Ovary (tissue), 10 donors: ENCODE results near the gene TCEAL5. TPM values are rescaled to one million over a fixed set of nuclear protein-coding genes. Genes with fewer than 3 reads are reported as not detected.
"Not testable (repeated sequence)": the region's sequence is repeated elsewhere in the genome, so short reads cannot be mapped to it uniquely, and the experiment has no call there.

Experiments
- DNase-seq, 5 donors: peaks; one replicate each; pipeline ENCODE4 v3.0.0-alpha.2; 2019 to 2020
- H3K27ac ChIP-seq, 2 donors: fragments of 200-600 bp; one replicate each; pipeline versions ENCODE4 v1.5.1 to v1.8.0; 2019 to 2022
- H3K27me3 ChIP-seq: fragments of 200-600 bp; one replicate; pipeline ENCODE4 v1.8.0; 2022
- H3K36me3 ChIP-seq: fragments of 200-600 bp; sonication (generic); one replicate; pipeline ENCODE4 v1.5.1; 2019
- H3K4me1 ChIP-seq: one replicate; pipeline ENCODE4 v1.8.1; 2013; ENCODE audit warnings: mild to moderate bottlenecking, moderate library complexity; ENCODE audit not compliant: insufficient read depth
- H3K4me3 ChIP-seq: fragments of 200-600 bp; sonication (generic); one replicate; pipeline ENCODE4 v1.5.1; 2017
- H3K9me3 ChIP-seq, 2 donors: fragments of 200-600 bp in 1 of 2; sonication (generic) in 1 of 2; one replicate each; pipeline versions ENCODE4 v1.5.1 to v1.8.1; 2013 to 2019; ENCODE audit warnings: mild to moderate bottlenecking in 1 of 2, moderate library complexity in 1 of 2
- EP300 ChIP-seq: sonication (generic); formaldehyde crosslinking; IDR thresholded peaks from one replicate; pipeline ENCODE4 v1.6.1; 2017; ENCODE audit warnings: antibody characterized with exemption
- POLR2A ChIP-seq: fragments of 450-650 bp; IDR thresholded peaks from one replicate; pipeline ENCODE4 v1.6.1; 2017; ENCODE audit warnings: antibody characterized with exemption, mild to moderate bottlenecking, moderate library complexity
- WGBS, 3 donors: extraction: QIAGEN DNeasy Blood & Tissue Kit in 1 of 3; methylation state at CpG; one replicate each; pipeline versions ENCODE4 v1.1.5 to v1.1.7; 2013 to 2017; 5-methylcytosine and 5-hydroxymethylcytosine counted together
- intact Hi-C, 4 donors: fragments of 100-400 bp; cut with DNase I; formaldehyde crosslinking; loops; one replicate each; pipeline versions ENCODE4 v1.11.0 to v1.15.1; 2022 to 2023
- long read RNA-seq, 3 donors: library from polyadenylated mRNA in 2 of 3; unstranded in 2 of 3; transcript quantifications; one replicate each; pipeline ENCODE4 v2.0.0 and lab custom pipeline, GENCODE V29; 2021 to 2026
- polyA plus RNA-seq, 2 donors: library from polyadenylated mRNA; stranded (reverse); fragments of 200-250 nt in 1 of 2; fragments of 350-450 nt in 1 of 2; fragmentation: Illumina TruSeq in 1 of 2; extraction: RNeasy Lipid Tissue Mini Kit (QIAGEN cat#74804) in 1 of 2; gene quantifications; one replicate each; pipeline ENCODE4 v1.2.3, GENCODE V29; 2013 to 2014
- total RNA-seq, 7 donors: library from RNA; depleted of rRNA in 2 of 7; stranded (reverse); fragments of >200 nt in 2 of 7; fragmentation: NEBNext Ultra II Directional in 3 of 7; extraction: Animal tissue kit (Norgen Biotek cat#: 25700) in 3 of 7; gene quantifications; one replicate each; pipeline versions ENCODE4 v1.1.0 to v1.2.4, GENCODE V29; 2016 to 2023
- TF ChIP-seq, protein P1 (sequence below), 3 donors: fragments of 450-650 bp in 2 of 3; fragments of 200-600 bp in 1 of 3; IDR thresholded peaks; one replicate each; pipeline versions ENCODE4 v1.5.1 to v1.8.0; 2016 to 2022; ENCODE audit warnings: antibody characterized with exemption in 3 of 3, mild to moderate bottlenecking in 1 of 3
- donor health status: DM: no; HTN: no; CAD: no; lungs with moderate emphysema.
- donor health status: DM: no; HTN: no; CAD: no.
- donor health status: Bipolar disorder and iron deficiency.
- donor health status: DM: yes; HTN: yes; CAD: no.
- donor health status: DM: no; HTN: no; CAD: no.
- donor health status: DM: yes; HTN: yes; CAD: no.

TCEAL5 gene, protein sequence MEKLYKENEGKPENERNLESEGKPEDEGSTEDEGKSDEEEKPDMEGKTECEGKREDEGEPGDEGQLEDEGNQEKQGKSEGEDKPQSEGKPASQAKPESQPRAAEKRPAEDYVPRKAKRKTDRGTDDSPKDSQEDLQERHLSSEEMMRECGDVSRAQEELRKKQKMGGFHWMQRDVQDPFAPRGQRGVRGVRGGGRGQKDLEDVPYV
- total RNA-seq: 1 to 10 TPM in 5 of 7 donors, under 1 TPM in 1, not detected in 1; 0.50 to 4.0 (median 2.2) TPM
- 1 to 10 TPM; 2.3 to 3.6 TPM for polyA plus RNA-seq
- long read RNA-seq, donor 1: 0 reads
- long read RNA-seq, donor 2, transcript TCEAL5-201 (3 exons, 1,168 nt): major isoform, 5 of 5 reads
- long read RNA-seq, donor 2, partial matches to known transcripts: 0 of 5 reads
- long read RNA-seq, donor 2, other reads (novel, unspliced or antisense): 0 of 5 reads
- long read RNA-seq, donor 3, partial matches to known transcripts: 0 of 1 reads
- long read RNA-seq, donor 3, other reads (novel, unspliced or antisense): 0 of 1 reads

DNA sequence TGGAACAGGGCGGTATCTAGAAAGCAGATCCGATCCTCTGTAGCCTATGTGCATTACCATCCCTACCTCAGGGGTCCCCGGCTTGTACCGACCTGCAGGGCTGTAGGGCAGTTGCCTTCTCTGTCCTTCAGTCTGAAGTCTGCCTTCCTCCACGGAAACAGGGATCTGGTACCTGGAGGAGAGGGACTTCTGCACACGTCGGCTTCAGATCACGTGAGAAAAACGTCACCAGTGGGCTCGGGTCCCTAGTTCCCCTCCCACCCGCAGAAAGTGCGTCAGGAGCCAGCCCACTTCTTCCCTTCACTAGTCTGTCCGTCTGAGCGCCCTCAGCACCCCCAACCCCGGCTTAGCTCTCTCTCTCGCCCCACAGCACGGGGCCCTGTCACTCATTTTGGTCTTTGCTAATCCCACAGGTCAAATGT lies at the start of gene TCEAL5:
TCEAL5 (minus strand) TSS at position 170 of the 422 bp plus-strand sequence. CDS start 2,187 bp downstream, outside the sequence.
- H3K27me3 ChIP-seq: no peaks in the 10 kb centered on the region
- peak; percentile 15 to 53 (median 45) for DNase-seq

DNA sequence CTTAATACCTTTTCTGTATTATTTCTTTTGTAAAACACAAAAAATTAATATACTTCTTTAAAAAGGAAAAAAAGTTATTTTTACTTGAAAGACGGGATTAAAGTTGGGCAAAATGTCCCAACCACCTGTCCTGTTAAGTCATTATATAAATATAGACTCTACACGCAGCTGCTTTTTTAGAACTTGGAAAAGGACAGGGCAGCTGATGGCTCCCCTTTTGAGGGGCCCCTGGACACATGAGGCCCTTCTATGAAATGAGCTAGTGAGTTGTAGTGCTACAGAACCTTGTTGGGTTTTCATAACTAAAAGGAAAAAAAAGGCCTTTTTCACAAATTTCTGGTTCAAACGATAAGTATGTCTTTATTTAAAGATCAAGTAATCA lies 34.8 kb upstream of the TCEAL5 start:
- no peak overlapping the region for H3K4me3 ChIP-seq
- DNase-seq: no peak
- intact Hi-C loops: no loop called here
- TF ChIP-seq EP300: no peak
- no peak for TF ChIP-seq POLR2A
- TF ChIP-seq, protein P1, sequence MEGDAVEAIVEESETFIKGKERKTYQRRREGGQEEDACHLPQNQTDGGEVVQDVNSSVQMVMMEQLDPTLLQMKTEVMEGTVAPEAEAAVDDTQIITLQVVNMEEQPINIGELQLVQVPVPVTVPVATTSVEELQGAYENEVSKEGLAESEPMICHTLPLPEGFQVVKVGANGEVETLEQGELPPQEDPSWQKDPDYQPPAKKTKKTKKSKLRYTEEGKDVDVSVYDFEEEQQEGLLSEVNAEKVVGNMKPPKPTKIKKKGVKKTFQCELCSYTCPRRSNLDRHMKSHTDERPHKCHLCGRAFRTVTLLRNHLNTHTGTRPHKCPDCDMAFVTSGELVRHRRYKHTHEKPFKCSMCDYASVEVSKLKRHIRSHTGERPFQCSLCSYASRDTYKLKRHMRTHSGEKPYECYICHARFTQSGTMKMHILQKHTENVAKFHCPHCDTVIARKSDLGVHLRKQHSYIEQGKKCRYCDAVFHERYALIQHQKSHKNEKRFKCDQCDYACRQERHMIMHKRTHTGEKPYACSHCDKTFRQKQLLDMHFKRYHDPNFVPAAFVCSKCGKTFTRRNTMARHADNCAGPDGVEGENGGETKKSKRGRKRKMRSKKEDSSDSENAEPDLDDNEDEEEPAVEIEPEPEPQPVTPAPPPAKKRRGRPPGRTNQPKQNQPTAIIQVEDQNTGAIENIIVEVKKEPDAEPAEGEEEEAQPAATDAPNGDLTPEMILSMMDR (IDR thresholded peaks at IDR 0.05): no peak
- 51 to 63% (median 56%) methylated on average over 3 of the region's 3 CpGs for WGBS, 3 donors
- H3K9me3 ChIP-seq: no peaks in the 10 kb centered on the region
- no peak overlapping the region for H3K27ac ChIP-seq
- H3K27me3 ChIP-seq: no peaks in the 10 kb centered on the region
- no peaks in the 10 kb centered on the region for H3K4me1 ChIP-seq
- no peaks in the 10 kb centered on the region for H3K36me3 ChIP-seq

More for the DNA sequence above, at the start of gene TCEAL5:
- intact Hi-C loops: no loop called here
- 20 to 35% (median 29%) methylated on average over 17 of the region's 17 CpGs for WGBS, 3 donors
- Histone ChIP-seq H3K27ac (no peak within 1 kb of the TSS), H3K4me3 (peak within 1 kb of the TSS; percentile 22), H3K36me3 (no peaks in the 10 kb centered on the region), H3K4me1 (no peaks in the 10 kb centered on the region), H3K9me3 (no peaks in the 10 kb centered on the region)
- TF ChIP-seq EP300: no peak
- no peak for TF ChIP-seq POLR2A
- TF ChIP-seq, protein P1 (IDR thresholded peaks at IDR 0.05): no peak

DNA sequence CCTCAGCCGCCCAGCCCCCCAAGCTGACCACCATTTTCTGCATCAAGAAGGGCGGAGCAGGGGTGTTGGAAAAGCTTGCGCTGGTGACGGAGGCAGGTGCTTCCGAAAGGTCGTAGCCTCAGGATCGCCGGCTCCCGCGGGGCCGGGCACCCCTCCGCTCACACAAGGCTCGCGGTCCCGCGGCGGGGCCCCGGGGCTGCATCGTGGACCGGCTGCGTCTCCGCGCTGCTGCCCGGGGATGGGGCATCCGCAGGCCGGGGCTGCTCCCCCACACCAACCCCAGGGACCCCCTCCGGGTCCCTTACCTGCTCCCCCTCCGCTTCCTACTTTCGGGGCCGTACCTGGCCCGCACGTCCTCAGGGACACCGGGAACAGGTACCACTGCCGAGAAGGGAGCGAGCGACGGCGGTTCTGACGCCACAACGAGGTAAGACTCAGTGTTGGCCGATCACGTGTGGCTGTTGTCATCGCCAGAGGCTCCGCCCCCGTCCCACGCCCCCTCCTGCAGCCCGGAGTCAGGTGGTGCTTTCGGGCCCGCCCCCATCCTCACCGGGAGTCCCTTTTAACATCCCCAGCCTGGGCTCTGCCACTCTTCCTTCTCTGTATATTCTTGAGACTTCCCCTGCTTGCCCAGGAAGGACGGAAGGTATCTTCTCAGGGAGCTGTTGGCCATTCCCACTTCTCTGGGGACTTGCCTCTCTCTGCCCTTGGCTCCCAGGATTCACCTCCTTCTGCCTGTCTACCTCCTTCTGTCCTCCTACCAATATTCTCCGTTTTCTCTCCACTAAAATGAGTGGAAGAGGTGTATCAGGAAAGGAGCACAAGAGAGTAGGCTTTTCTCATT lies 34.2 kb upstream of the TCEAL5 start, which contains the start of gene BEX2:
BEX2 (minus strand) TSS at position 436 of the 844 bp plus-strand sequence. CDS start 1,014 bp downstream, outside the sequence.
- WGBS, 3 donors: 25 to 32% (median 29%) methylated on average over 23 to 52 of the region's 52 CpGs
- Histone ChIP-seq H3K4me3 (peak within 1 kb of the TSS; percentile 57), H3K9me3 (no peaks in the 10 kb centered on the region), H3K4me1 (no peaks in the 10 kb centered on the region), H3K27ac (peak within 1 kb of the TSS; percentile 66 to 86), H3K36me3 (no peaks in the 10 kb centered on the region), H3K27me3 (no peaks in the 10 kb centered on the region)
- TF ChIP-seq, protein P1 (IDR thresholded peaks at IDR 0.05): no peak
- peak; percentile 83 for TF ChIP-seq POLR2A
- DNase-seq: peak; percentile 85 to 90 (median 87)
- intact Hi-C loops: no loop called here

DNA sequence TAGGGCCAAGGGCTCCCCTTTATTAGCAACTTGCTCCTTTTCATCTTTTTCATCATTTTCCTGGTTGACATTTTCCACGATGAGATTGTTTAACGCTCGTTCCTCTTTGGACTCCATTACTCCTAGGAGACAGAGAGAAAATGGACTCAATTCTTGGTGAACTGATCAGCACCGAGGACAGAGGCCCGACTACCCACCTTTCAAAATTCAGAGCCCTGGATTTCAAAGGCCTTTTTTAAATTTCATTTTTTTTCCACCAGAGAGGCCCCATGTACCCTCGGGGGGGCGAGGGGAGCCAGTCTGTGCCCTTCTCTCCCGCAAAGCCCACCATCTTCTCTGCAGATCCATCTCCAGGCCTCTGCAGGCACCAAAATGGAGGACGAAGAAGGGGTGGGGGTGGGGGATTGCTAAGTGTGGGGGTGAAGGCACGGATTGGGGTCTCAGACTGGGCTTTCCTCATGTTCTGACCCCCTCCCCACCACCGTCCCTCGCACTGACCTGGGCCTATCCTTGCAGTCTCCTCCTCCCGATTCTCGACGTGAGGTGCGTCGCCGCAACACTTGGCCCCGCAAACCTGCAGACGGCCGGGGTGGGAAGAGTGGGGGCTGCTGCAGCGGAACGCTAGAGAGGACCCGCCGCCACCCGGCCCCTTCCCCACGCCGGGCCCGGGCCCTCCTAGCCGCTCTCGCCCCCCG lies 33.5 kb upstream of the TCEAL5 start:
- 36 to 43% (median 39%) methylated on average over 31 to 32 of the region's 32 CpGs for WGBS, 3 donors
- intact Hi-C loops: no loop called here
- peak in 2 of 5 donors; percentile 30 to 46 for DNase-seq
- peak overlapping the region; percentile 57 for H3K4me3 ChIP-seq
- H3K27ac ChIP-seq: peak overlapping the region; percentile 66 to 86
- H3K4me1 ChIP-seq: no peaks in the 10 kb centered on the region
- H3K27me3 ChIP-seq: no peaks in the 10 kb centered on the region
- TF ChIP-seq, protein P1 (IDR thresholded peaks at IDR 0.05): no peak
- TF ChIP-seq POLR2A: no peak
- TF ChIP-seq EP300: no peak
- no peaks in the 10 kb centered on the region for H3K9me3 ChIP-seq
- H3K36me3 ChIP-seq: no peaks in the 10 kb centered on the region

DNA sequence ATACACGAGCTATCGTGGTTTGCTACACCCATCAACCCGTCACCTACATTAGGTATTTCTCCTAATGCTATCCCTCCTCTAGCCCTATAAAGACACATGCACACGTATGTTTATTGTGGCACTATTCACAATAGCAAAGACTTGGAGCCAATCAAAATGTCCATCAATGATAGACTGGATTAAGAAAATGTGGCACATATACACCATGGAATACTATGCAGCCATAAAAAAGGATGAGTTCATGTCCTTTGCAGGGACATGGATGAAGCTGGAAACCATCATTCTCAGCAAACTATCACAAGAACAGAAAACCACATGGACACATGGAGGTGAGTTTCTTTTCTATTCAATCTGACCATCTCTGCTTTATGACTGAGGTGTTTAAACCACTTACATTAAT lies 29.1 kb upstream of the TCEAL5 start:
- H3K27ac ChIP-seq, intact Hi-C loops, H3K36me3 ChIP-seq, H3K4me1 ChIP-seq, DNase-seq, H3K9me3 ChIP-seq, H3K4me3 ChIP-seq, H3K27me3 ChIP-seq: not testable (repeated sequence)
- WGBS, 3 donors: 84 to 87% (median 85%) methylated on average over 4 of the region's 4 CpGs
